Endothelial cell of umbilical vein (primary cell): ENCODE data around the gene SH3YL1. TPM values are rescaled to one million over a fixed set of nuclear protein-coding genes. Genes with fewer than 3 reads are reported as not detected.

Experiments
- BruUV-seq: library from RNA; stranded (reverse); fragments of 400-500 nt; replicated peaks from 2 replicates; lab custom pipeline; 2021; lab: Mats Ljungman, UMichigan
- CTCF ChIA-PET: fragments of 300-600, 350-600 bp; sonication (Branson Sonifier 250); formaldehyde crosslinking; loops from one replicate; lab custom pipeline; 2021; ENCODE audit warnings: antibody characterized with exemption, inconsistent platforms; lab: Charles Lee
- POLR2A ChIA-PET: fragments of 300-600, 350-600 bp; sonication (Branson Sonifier 250); formaldehyde crosslinking; loops from one replicate; lab custom pipeline; 2021; ENCODE audit warnings: antibody characterized with exemption, inconsistent platforms; lab: Charles Lee
- DNase-seq: peaks from one replicate; pipeline ENCODE4 v3.0.0-alpha.2; 2011; ENCODE audit warnings: low read depth, low spot score
- FAIRE-seq: peaks from 2 replicates; lab custom pipeline; 2011; peaks lifted over from hg19 to GRCh38; lab: Jason Lieb, UNC
- H2AFZ ChIP-seq: 2 replicates; pipeline ENCODE4 v1.6.0; 2012; ENCODE audit warnings: low read depth, low read length, control low read depth, inconsistent platforms
- H3K27ac ChIP-seq: 2 replicates; pipeline ENCODE4 v1.5.1; 2011; ENCODE audit warnings: low read depth, mild to moderate bottlenecking, control low read depth, low read length, moderate library complexity; ENCODE audit not compliant: insufficient read depth
- H3K27me3 ChIP-seq, 2 experiments: 2 replicates each; pipeline versions ENCODE4 v1.6.0 to v1.6.1; 2011; ENCODE audit warnings: low read length in 2 of 2, mixed read lengths in 1 of 2; ENCODE audit not compliant: control insufficient read depth in 2 of 2, insufficient read depth in 2 of 2
- H3K36me3 ChIP-seq, 2 experiments: 2 replicates in 1 of 2; 3 replicates in 1 of 2; pipeline ENCODE4 v1.5.1; 2011; ENCODE audit warnings: low read length in 2 of 2, mild to moderate bottlenecking in 1 of 2, moderate library complexity in 1 of 2; ENCODE audit not compliant: control insufficient read depth in 2 of 2, insufficient read depth in 2 of 2; ENCODE audit errors: extremely low read depth in 1 of 2
- H3K4me1 ChIP-seq: 3 replicates; pipeline ENCODE4 v1.5.1; 2011; ENCODE audit warnings: mild to moderate bottlenecking, low read length; ENCODE audit not compliant: control insufficient read depth, insufficient read depth; ENCODE audit errors: extremely low read depth
- H3K4me2 ChIP-seq: 2 replicates; pipeline ENCODE4 v1.6.1; 2011; ENCODE audit warnings: low read length, control low read depth, mixed read lengths; ENCODE audit not compliant: insufficient read depth
- H3K4me3 ChIP-seq, 3 experiments: fragments of 200-600 bp in 1 of 3; sonication (generic), shearing (Covaris generic) in 1 of 3; replicated peaks in 1 of 3; 2 replicates each; pipeline ENCODE4 v1.5.1; 2011 to 2016; ENCODE audit warnings: control low read depth in 3 of 3, low read length in 3 of 3, mild to moderate bottlenecking in 2 of 3, inconsistent platforms in 1 of 3, low read depth in 1 of 3, moderate library complexity in 1 of 3; ENCODE audit not compliant: insufficient read depth in 1 of 3
- H3K79me2 ChIP-seq: 2 replicates; pipeline ENCODE4 v1.6.0; 2012; ENCODE audit warnings: low read length, inconsistent platforms; ENCODE audit not compliant: control insufficient read depth, insufficient read depth
- H3K9ac ChIP-seq: replicated peaks from 2 replicates; pipeline ENCODE3; 2011; ENCODE audit warnings: low read length, control low read depth; ENCODE audit not compliant: insufficient read depth; ENCODE audit errors: extremely low read depth
- H3K9me1 ChIP-seq: replicated peaks from 3 replicates; pipeline ENCODE4 v1.6.0; 2011; ENCODE audit warnings: mild to moderate bottlenecking, low read length; ENCODE audit not compliant: control insufficient read depth, insufficient read depth; ENCODE audit errors: extremely low read depth
- H3K9me3 ChIP-seq: replicated peaks from 2 replicates; pipeline ENCODE4 v1.5.1; 2012; ENCODE audit warnings: low read length, inconsistent platforms; ENCODE audit not compliant: control insufficient read depth, insufficient read depth
- H4K20me1 ChIP-seq: replicated peaks from 2 replicates; pipeline ENCODE3; 2011; ENCODE audit warnings: mild to moderate bottlenecking, low read length; ENCODE audit not compliant: control insufficient read depth, insufficient read depth; ENCODE audit errors: extremely low read depth
- CTCF ChIP-seq, 2 donors: IDR thresholded peaks; 1 replicate in 1 of 2; 2 replicates in 1 of 2; pipeline ENCODE4 v1.5.1; 2011; ENCODE audit warnings: low read length in 2 of 2, mild to moderate bottlenecking in 2 of 2, moderate library complexity in 2 of 2, control low read depth in 1 of 2, inconsistent platforms in 1 of 2, low read depth in 1 of 2; ENCODE audit not compliant: insufficient read depth in 1 of 2; ENCODE audit errors: extremely low read depth in 1 of 2
- EZH2 ChIP-seq: IDR thresholded peaks from 2 replicates; pipeline ENCODE4 v1.6.1; 2012; ENCODE audit warnings: borderline replicate concordance, low read depth, mild to moderate bottlenecking, moderate library complexity, low read length, inconsistent platforms; ENCODE audit not compliant: severe bottlenecking
- FOS ChIP-seq: IDR thresholded peaks from 2 replicates; pipeline ENCODE4 v1.6.1; 2011; ENCODE audit warnings: mild to moderate bottlenecking, low read length, moderate library complexity, borderline replicate concordance; ENCODE audit not compliant: insufficient read depth
- GATA2 ChIP-seq: IDR thresholded peaks from 2 replicates; pipeline ENCODE4 v1.7.0; 2011; ENCODE audit warnings: low read depth, mild to moderate bottlenecking, moderate library complexity, mixed read lengths, low read length; ENCODE audit not compliant: insufficient read length, insufficient read depth
- JUN ChIP-seq: IDR thresholded peaks from 2 replicates; pipeline ENCODE4 v1.6.1; 2011; ENCODE audit warnings: borderline replicate concordance, low read depth; ENCODE audit not compliant: insufficient read length, insufficient read depth
- MAX ChIP-seq: IDR thresholded peaks from 2 replicates; pipeline ENCODE4 v1.6.1; 2011; ENCODE audit not compliant: insufficient read depth, insufficient read length
- MYC ChIP-seq: IDR thresholded peaks from one replicate; pipeline ENCODE4 v1.6.1; 2011; ENCODE audit warnings: mild to moderate bottlenecking, low read depth, low read length
- POLR2A ChIP-seq: IDR thresholded peaks from 2 replicates; pipeline ENCODE4 v1.6.1; 2012; ENCODE audit warnings: low read depth, mild to moderate bottlenecking, control low read depth, low read length
- POLR2AphosphoS5 ChIP-seq: IDR thresholded peaks from 2 replicates; pipeline ENCODE4 v1.6.1; 2012; ENCODE audit warnings: low read depth, mild to moderate bottlenecking, control low read depth, low read length, moderate library complexity; ENCODE audit not compliant: insufficient read depth
- dilution Hi-C: fragments of 300-500 bp; cut with MboI; formaldehyde crosslinking; loops from one replicate; pipeline ENCODE4 v1.15.0; 2019; ENCODE audit warnings: low sequenced_read_pairs; ENCODE audit not compliant: extremely low pct_ligation_motif_present
- intact Hi-C: fragments of 100-400 bp; cut with micrococcal nuclease; formaldehyde crosslinking; loops from one replicate; pipeline ENCODE4 v1.10.0; 2022
- polyA plus RNA-seq, 4 experiments: library from polyadenylated mRNA; depleted of rRNA in 3 of 4; stranded (reverse) in 3 of 4; unstranded in 1 of 4; fragments of >200 nt; gene quantifications; 2 replicates each; pipeline versions ENCODE4 v1.2.1 to v1.2.3, GENCODE V29; 2011 to 2012; ENCODE audit warnings: missing spikeins in 1 of 4
- total RNA-seq: library from RNA; stranded (reverse); gene quantifications from 2 replicates; pipeline ENCODE4 v1.2.3, GENCODE V29; 2021

The SH3YL1 gene
- total and polyA plus RNA-seq, 2 donors (not counting 3 experiments of a cell fraction or from before 2014, with no cell fraction given) = 12.5 to 22.4 TPM

GRCh38 chr2:274503-274902, 10.7 kb upstream of the SH3YL1 start:
- TF ChIP-seq CTCF (IDR thresholded peaks at IDR 0.05; ENCODE audit: extremely low read depth in 1 of 2, insufficient read depth in 1 of 2, low read depth in 1 of 2, low read length in 2 of 2) (no peak), POLR2A (no peak), JUN (no peak), FOS (no peak), MYC (no peak), GATA2 (no peak), MAX (no peak), POLR2AphosphoS5 (no peak), EZH2 (no peak)
- intact Hi-C loops (no loop called here), dilution Hi-C loops (no loop called here)
- Histone ChIP-seq H3K36me3 (peaks cover 5 to 22% of the 10 kb centered on the region in 2 experiments), H3K9ac (no peak overlapping the region), H3K9me1 (no peaks in the 10 kb centered on the region), H4K20me1 (peaks cover 2% of the 10 kb centered on the region), H2AFZ (no peak overlapping the region), H3K4me2 (no peak overlapping the region), H3K4me3 (no peak overlapping the region), H3K4me1 (no peaks in the 10 kb centered on the region), H3K9me3 (no peaks in the 10 kb centered on the region), H3K79me2 (peaks cover 59% of the 10 kb centered on the region), H3K27ac (no peak overlapping the region), H3K27me3 (no peaks in the 10 kb centered on the region)
- POLR2A ChIA-PET = no interaction called here
- no peak for DNase-seq
- no peak for FAIRE-seq
- CTCF ChIA-PET = interaction anchor here (1.2 to 1.4 kb wide), 3 partner anchors 13 to 28 kb away, joined by 3 to 5 read pairs (median 3); no protein-coding TSS in a partner anchor
- BruUV-seq = no TSS peak
